Activated CD4-positive, alpha-beta memory T cell treated with anti-CD3 and anti-CD28 coated beads for 36 hours (primary cell): ENCODE data around the gene ZNF805. TPM values are rescaled to one million over a fixed set of nuclear protein-coding genes. Genes with fewer than 3 reads are reported as not detected.
A peak's percentile ranks its signal among the peaks of the same experiment; 100 is the strongest.
"Not testable (repeated sequence)": the region's sequence is repeated elsewhere in the genome, so short reads cannot be mapped to it uniquely, and the experiment has no call there.

ENCODE experiments used
- CTCF ChIA-PET: fragments of 350-600 bp; sonication (Branson Sonifier 250); formaldehyde crosslinking; loops from one replicate; lab custom pipeline; 2021; ENCODE audit warnings: antibody characterized with exemption, inconsistent platforms; lab: Charles Lee
- POLR2A ChIA-PET: fragments of 350-600 bp; sonication (Branson Sonifier 250); formaldehyde crosslinking; loops from one replicate; lab custom pipeline; 2021; ENCODE audit warnings: antibody characterized with exemption; lab: Charles Lee
- DNase-seq: peaks from one replicate; pipeline ENCODE4 v3.0.0-alpha.2; 2020
- H3K27ac Mint-ChIP-seq: one replicate; pipeline ENCODE4 v1.8.0; 2021; ENCODE audit warnings: mixed read lengths
- H3K27me3 Mint-ChIP-seq: one replicate; pipeline ENCODE4 v1.8.0; 2021; ENCODE audit warnings: mixed read lengths
- H3K36me3 Mint-ChIP-seq: one replicate; pipeline ENCODE4 v1.8.0; 2021; ENCODE audit warnings: mixed read lengths
- H3K4me1 Mint-ChIP-seq: one replicate; pipeline ENCODE4 v1.8.0; 2021; ENCODE audit warnings: low read depth, mixed read lengths
- H3K4me3 Mint-ChIP-seq: one replicate; pipeline ENCODE4 v1.8.0; 2021; ENCODE audit warnings: mild to moderate bottlenecking, mixed read lengths
- H3K9me3 Mint-ChIP-seq: one replicate; pipeline ENCODE4 v1.8.0; 2021; ENCODE audit warnings: mixed read lengths
- intact Hi-C: fragments of 100-400 bp; cut with micrococcal nuclease; formaldehyde crosslinking; loops from one replicate; pipeline ENCODE4 v1.15.1; 2023
- total RNA-seq, 2 experiments: library from RNA; stranded (reverse); gene quantifications; one replicate each; pipeline ENCODE4 v1.2.3, GENCODE V29; 2021

ZNF805 gene
- total RNA-seq, result 1 to 10 TPM; 6.9 to 7.0 TPM

- intact Hi-C loops, result loop anchor here (1.0 kb wide), 5 partner anchors 39 to 338 kb away; partner anchors contain the start of genes ZNF264, ZNF304, ZNF416 and ZNF548
- POLR2A ChIA-PET, result interaction anchor here (0.5 to 1.7 kb wide), 3 partner anchors 12 to 218 kb away, joined by 3 to 6 read pairs (median 3); partner anchors contain the start of gene ZNF264
- H3K36me3 Mint-ChIP-seq, result peaks cover 24% of the 10 kb centered on the region
- H3K9me3 Mint-ChIP-seq, result peaks cover 2% of the 10 kb centered on the region
- peak within 1 kb of the TSS; percentile 90 for H3K4me3 Mint-ChIP-seq
- peak within 1 kb of the TSS; percentile 89 for H3K27ac Mint-ChIP-seq
- peaks cover 24% of the 10 kb centered on the region for H3K4me1 Mint-ChIP-seq
- peak; percentile 97 for DNase-seq
- CTCF ChIA-PET, result interaction anchor here (1.1 kb wide), 1 partner anchor 30 kb away, joined by 3 read pairs; no protein-coding TSS in a partner anchor
- no peaks in the 10 kb centered on the region for H3K27me3 Mint-ChIP-seq
Observed at GRCh38 chr19:57240311-57241090, at the start of gene ZNF805. Gene ZNF805, plus strand, starts transcription at chr19:57240632. Its CDS starts 260 bp downstream, at chr19:57240892.

GRCh38 chr19:57191141-57192076 is 49.0 kb upstream of the ZNF805 start, which contains the start of gene ZNF264:
Gene ZNF264, plus strand, starts transcription at chr19:57191500. Its CDS starts 414 bp downstream, at chr19:57191914.
- peak; percentile 92 for DNase-seq
- H3K36me3 Mint-ChIP-seq, result peaks cover 69% of the 10 kb centered on the region
- intact Hi-C loops, result loop anchor here (1.0 to 5.0 kb wide), 3 partner anchors 49 to 296 kb away; partner anchors contain the start of genes ZNF419, ZNF460 and ZNF805
- peaks cover 29% of the 10 kb centered on the region for H3K4me1 Mint-ChIP-seq
- peaks cover 28% of the 10 kb centered on the region for H3K9me3 Mint-ChIP-seq
- CTCF ChIA-PET, result no interaction called here
- POLR2A ChIA-PET, result interaction anchor here (1.1 to 1.6 kb wide), 3 partner anchors 17 to 244 kb away, joined by 3 to 6 read pairs (median 3); partner anchors contain the start of genes ZNF749 and ZNF805
- peaks cover 3% of the 10 kb centered on the region for H3K27me3 Mint-ChIP-seq
- peak within 1 kb of the TSS; percentile 85 for H3K27ac Mint-ChIP-seq
- peak within 1 kb of the TSS; percentile 85 for H3K4me3 Mint-ChIP-seq

GRCh38 chr19:57192077-57192420 is 48.4 kb upstream of the ZNF805 start:
- DNase-seq, result no peak

DNA sequence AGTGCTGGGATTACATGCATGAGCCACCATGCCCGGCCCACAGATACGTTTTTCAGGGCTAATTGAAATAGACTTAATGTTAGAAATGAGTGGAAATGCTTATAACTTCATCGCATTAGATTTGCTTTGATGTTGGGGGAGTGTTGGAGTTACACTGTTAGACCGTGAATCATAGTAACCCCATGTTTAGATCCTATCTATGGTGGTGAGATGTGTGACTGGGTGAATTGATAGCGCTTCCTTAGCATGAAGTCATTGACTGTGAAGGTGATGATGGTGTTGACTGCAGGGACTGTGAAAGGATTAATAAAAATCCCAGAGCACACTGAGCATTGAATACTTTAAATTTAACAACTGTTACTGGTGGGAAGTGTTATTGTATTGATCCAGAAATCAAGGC is 47.4 kb upstream of the ZNF805 start:
- ChIA-PET CTCF (no interaction called here), POLR2A (no interaction called here)
- H3K27ac Mint-ChIP-seq, result no peak overlapping the region
- H3K27me3 Mint-ChIP-seq, result no peaks in the 10 kb centered on the region
- H3K4me3 Mint-ChIP-seq, result peak overlapping the region; percentile 85
- DNase-seq, result no peak
- H3K9me3 Mint-ChIP-seq, result peaks cover 31% of the 10 kb centered on the region
- H3K4me1 Mint-ChIP-seq, result peaks cover 29% of the 10 kb centered on the region
- intact Hi-C loops, result loop anchor here (5.0 kb wide), 2 partner anchors 89 to 294 kb away; partner anchors contain the start of genes ZNF419 and ZNF460
- H3K36me3 Mint-ChIP-seq, result peaks cover 80% of the 10 kb centered on the region

More at GRCh38 chr19:57192077-57192420, 48.4 kb upstream of the ZNF805 start:
- POLR2A ChIA-PET, result interaction anchor here (1.1 to 1.5 kb wide), 2 partner anchors 18 to 243 kb away, joined by 3 read pairs; partner anchors contain the start of gene ZNF749
- intact Hi-C loops, result loop anchor here (5.0 kb wide), 2 partner anchors 90 to 295 kb away; partner anchors contain the start of genes ZNF419 and ZNF460
- CTCF ChIA-PET, result no interaction called here
- Mint-ChIP-seq H3K4me3 (peak overlapping the region; percentile 85), H3K9me3 (peaks cover 33% of the 10 kb centered on the region), H3K27ac (peak overlapping the region; percentile 82), H3K27me3 (peaks cover 3% of the 10 kb centered on the region), H3K4me1 (peaks cover 29% of the 10 kb centered on the region), H3K36me3 (peaks cover 75% of the 10 kb centered on the region)

- POLR2A ChIA-PET, intact Hi-C loops, CTCF ChIA-PET: not testable (repeated sequence)
Observed at GRCh38 chr19:57197874-57198273, 42.6 kb upstream of the ZNF805 start.

DNA sequence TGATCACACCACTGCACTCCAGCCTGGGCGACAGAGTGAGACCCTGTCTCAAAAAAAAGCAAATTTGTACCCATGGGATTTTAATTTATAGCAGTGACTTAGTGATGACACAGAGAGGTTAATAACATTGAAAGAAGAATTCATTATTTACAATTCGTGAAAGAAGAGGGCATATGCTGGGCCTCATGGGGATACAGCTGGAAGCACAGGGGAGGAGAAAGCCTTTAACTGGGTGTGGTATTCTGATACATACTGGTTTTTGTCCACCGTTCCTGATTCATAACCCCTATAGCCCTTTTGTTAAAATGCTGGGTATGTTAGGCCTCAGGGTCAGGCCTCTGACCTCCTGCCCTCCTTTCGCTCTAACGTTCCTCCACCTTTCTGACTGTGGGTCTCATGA is 38.3 kb upstream of the ZNF805 start:
- Mint-ChIP-seq H3K9me3 (peaks cover 44% of the 10 kb centered on the region), H3K27me3 (no peaks in the 10 kb centered on the region), H3K4me1 (peaks cover 7% of the 10 kb centered on the region), H3K36me3 (peaks cover 88% of the 10 kb centered on the region), H3K4me3 (no peak overlapping the region), H3K27ac (no peak overlapping the region)
- ChIA-PET CTCF (no interaction called here), POLR2A (no interaction called here)
- no peak for DNase-seq
- intact Hi-C loops, result no loop called here

More at GRCh38 chr19:57197874-57198273, 42.6 kb upstream of the ZNF805 start:
- H3K27me3 Mint-ChIP-seq, DNase-seq, H3K4me3 Mint-ChIP-seq, H3K27ac Mint-ChIP-seq: not testable (repeated sequence)
- Mint-ChIP-seq H3K36me3 (peaks cover 95% of the 10 kb centered on the region), H3K9me3 (peaks cover 21% of the 10 kb centered on the region), H3K4me1 (peaks cover 15% of the 10 kb centered on the region)

GRCh38 chr19:57210381-57210780 is 30.1 kb upstream of the ZNF805 start:
- Mint-ChIP-seq H3K27ac (no peak overlapping the region), H3K9me3 (peaks cover 49% of the 10 kb centered on the region), H3K4me1 (no peaks in the 10 kb centered on the region), H3K36me3 (peaks cover 82% of the 10 kb centered on the region), H3K27me3 (no peaks in the 10 kb centered on the region), H3K4me3 (no peak overlapping the region)
- no peak for DNase-seq
- ChIA-PET CTCF (interaction anchor here (0.8 kb wide), 1 partner anchor 30 kb away, joined by 3 read pairs; the partner anchor contains the start of gene ZNF805), POLR2A (no interaction called here)
- intact Hi-C loops, result no loop called here

GRCh38 chr19:57212109-57212508 is 28.3 kb upstream of the ZNF805 start:
- Mint-ChIP-seq H3K27me3 (no peaks in the 10 kb centered on the region), H3K4me1 (no peaks in the 10 kb centered on the region), H3K27ac (no peak overlapping the region), H3K36me3 (peaks cover 84% of the 10 kb centered on the region), H3K4me3 (no peak overlapping the region), H3K9me3 (peaks cover 47% of the 10 kb centered on the region)
- ChIA-PET POLR2A (no interaction called here), CTCF (no interaction called here)
- intact Hi-C loops, result no loop called here
- no peak for DNase-seq

DNA sequence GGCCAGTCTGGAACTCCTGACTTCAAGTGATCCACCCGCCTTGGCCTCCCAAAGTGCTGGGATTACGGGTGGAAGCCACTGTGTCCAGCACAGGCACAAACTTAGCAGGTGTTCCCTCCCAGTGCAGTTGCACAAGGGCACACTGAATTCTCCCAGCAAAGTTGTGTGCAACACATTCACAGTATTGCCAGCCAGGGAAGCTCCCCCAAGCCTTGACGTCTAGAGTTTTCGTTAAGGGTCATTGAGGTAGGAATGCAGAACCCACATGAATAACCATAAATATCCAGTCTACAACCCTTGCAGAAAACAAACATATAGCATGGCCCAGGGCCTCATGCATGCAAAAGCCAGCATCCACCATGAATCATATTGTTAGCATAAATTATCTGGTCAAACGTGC is 12.9 kb upstream of the ZNF805 start:
- H3K4me3 Mint-ChIP-seq, result no peak overlapping the region
- no peak for DNase-seq
- ChIA-PET CTCF (no interaction called here), POLR2A (no interaction called here)
- intact Hi-C loops, result no loop called here
- H3K9me3 Mint-ChIP-seq, result peaks cover 17% of the 10 kb centered on the region
- no peaks in the 10 kb centered on the region for H3K4me1 Mint-ChIP-seq
- H3K36me3 Mint-ChIP-seq, result peaks cover 5% of the 10 kb centered on the region
- H3K27me3 Mint-ChIP-seq, result no peaks in the 10 kb centered on the region
- no peak overlapping the region for H3K27ac Mint-ChIP-seq

- ChIA-PET POLR2A (no interaction called here), CTCF (no interaction called here)
- no peak overlapping the region for H3K4me3 Mint-ChIP-seq
- no peak for DNase-seq
- H3K27ac Mint-ChIP-seq, result no peak overlapping the region
- intact Hi-C loops, result no loop called here
- peaks cover 4% of the 10 kb centered on the region for H3K9me3 Mint-ChIP-seq
- H3K4me1 Mint-ChIP-seq, result no peaks in the 10 kb centered on the region
- H3K27me3 Mint-ChIP-seq, result no peaks in the 10 kb centered on the region
- H3K36me3 Mint-ChIP-seq, result peaks cover 2% of the 10 kb centered on the region
Observed at GRCh38 chr19:57231686-57232085, 8.7 kb upstream of the ZNF805 start.

DNA sequence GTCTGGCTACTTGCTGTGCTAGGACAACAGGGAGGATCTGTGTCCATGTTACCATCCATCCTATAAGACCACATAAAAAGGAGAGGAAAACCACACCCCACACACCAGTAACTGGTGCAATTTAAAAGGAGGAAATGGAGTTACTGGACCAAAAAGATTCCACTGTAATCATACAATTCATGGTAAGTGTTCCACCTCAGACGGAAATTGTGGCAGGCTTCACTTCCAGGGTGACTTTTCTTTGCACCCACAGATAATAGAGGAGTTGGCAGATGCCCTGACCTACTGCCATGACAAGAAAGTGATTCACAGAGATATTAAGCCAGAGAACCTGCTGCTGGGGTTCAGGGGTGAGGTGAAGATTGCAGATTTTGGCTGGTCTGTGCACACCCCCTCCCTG is 7.2 kb upstream of the ZNF805 start:
- no peaks in the 10 kb centered on the region for H3K4me1 Mint-ChIP-seq
- H3K27ac Mint-ChIP-seq, result no peak overlapping the region
- H3K36me3 Mint-ChIP-seq, result peaks cover 2% of the 10 kb centered on the region
- intact Hi-C loops, result no loop called here
- ChIA-PET POLR2A (no interaction called here), CTCF (no interaction called here)
- H3K9me3 Mint-ChIP-seq, result no peaks in the 10 kb centered on the region
- no peak overlapping the region for H3K4me3 Mint-ChIP-seq
- H3K27me3 Mint-ChIP-seq, result no peaks in the 10 kb centered on the region
- DNase-seq, result no peak
